Measurements from ENCODE around the gene TRMT2A.

Gene TRMT2A

GRCh38 chr22:20118300-20119020, 1.4 kb upstream of the TRMT2A start:
- DNase-seq (ENCODE audit: low read depth, low spot score), result no peak

GRCh38 chr22:20117633-20118299, 740 bp upstream of the TRMT2A start:
- peak; percentile 58 for DNase-seq (ENCODE audit: low read depth, low spot score)

- no peak for DNase-seq (ENCODE audit: low read depth, low spot score)
Measured at GRCh38 chr22:20116376-20116950, 563 bp downstream of the TRMT2A start.

GRCh38 chr22:20115691-20116375, 1.2 kb downstream of the TRMT2A start, which contains the start of gene RANBP1:
Gene RANBP1 (plus strand): TSS chr22:20116104. CDS start chr22:20116185, 81 bp downstream.
- DNase-seq (ENCODE audit: low read depth, low spot score), result no peak

- DNase-seq (ENCODE audit: low read depth, low spot score), result no peak
Measured at GRCh38 chr22:20114506-20115475, 2.2 kb downstream of the TRMT2A start.

GRCh38 chr22:20113551-20114310, 3.3 kb downstream of the TRMT2A start:
- DNase-seq (ENCODE audit: low read depth, low spot score), result no peak

- no peak for DNase-seq (ENCODE audit: low read depth, low spot score)
Measured at GRCh38 chr22:20112623-20113511, 4.2 kb downstream of the TRMT2A start.

- no peak for DNase-seq (ENCODE audit: low read depth, low spot score)
Measured at GRCh38 chr22:20111689-20112622, 5.1 kb downstream of the TRMT2A start.

- no peak for DNase-seq (ENCODE audit: low read depth, low spot score)
Measured at GRCh38 chr22:20111045-20111688, 5.9 kb downstream of the TRMT2A start.

GRCh38 chr22:20110359-20110985, 6.6 kb downstream of the TRMT2A start:
- DNase-seq (ENCODE audit: low read depth, low spot score), result no peak

GRCh38 chr22:20109411-20110358, 7.3 kb downstream of the TRMT2A start:
- DNase-seq (ENCODE audit: low read depth, low spot score), result no peak

GRCh38 chr22:20108757-20109230, 8.2 kb downstream of the TRMT2A start:
- DNase-seq (ENCODE audit: low read depth, low spot score), result no peak

GRCh38 chr22:20107951-20108756, 8.9 kb downstream of the TRMT2A start:
- no peak for DNase-seq (ENCODE audit: low read depth, low spot score)

GRCh38 chr22:20107471-20107901, 9.5 kb downstream of the TRMT2A start:
- no peak for DNase-seq (ENCODE audit: low read depth, low spot score)

- no peak for DNase-seq (ENCODE audit: low read depth, low spot score)
Measured at GRCh38 chr22:20106849-20107237, 10.2 kb downstream of the TRMT2A start.
